GM21786 (cell line): ENCODE measurements around the gene GNAT1.
"Not testable (repeated sequence)": the region's sequence is repeated elsewhere in the genome, so short reads cannot be mapped to it uniquely, and the experiment has no call there.

Experiments used
- ATAC-seq: cut with Tn5 transposase; IDR thresholded peaks from one replicate; pipeline ENCODE4 v1.9.1; 2021; ENCODE audit not compliant: unreplicated experiment

The GNAT1 gene

GRCh38 chr3:50218448-50218847 is 27.0 kb downstream of the GNAT1 start:
- ATAC-seq, result no peak

GRCh38 chr3:50219285-50219684 is 27.9 kb downstream of the GNAT1 start:
- no peak for ATAC-seq

GRCh38 chr3:50220109-50220508 is 28.7 kb downstream of the GNAT1 start:
- no peak for ATAC-seq

GRCh38 chr3:50221051-50221410 is 29.6 kb downstream of the GNAT1 start:
- no peak for ATAC-seq

- ATAC-seq, result no peak
Observed at GRCh38 chr3:50221411-50222168, 30.2 kb downstream of the GNAT1 start.

- ATAC-seq, result no peak
Observed at GRCh38 chr3:50222169-50222528, 30.7 kb downstream of the GNAT1 start.

- no peak for ATAC-seq
Observed at GRCh38 chr3:50224639-50225038, 33.2 kb downstream of the GNAT1 start.

- peak; percentile 17 for ATAC-seq
Observed at GRCh38 chr3:50226888-50227389, 35.5 kb downstream of the GNAT1 start.

GRCh38 chr3:50227390-50228183 is 36.2 kb downstream of the GNAT1 start:
- ATAC-seq, result peak; percentile 82

- ATAC-seq, result not testable (repeated sequence)
Observed at GRCh38 chr3:50228184-50228763, 36.9 kb downstream of the GNAT1 start.

GRCh38 chr3:50229490-50229889 is 38.1 kb downstream of the GNAT1 start:
- no peak for ATAC-seq

- no peak for ATAC-seq
Observed at GRCh38 chr3:50230104-50230793, 38.8 kb downstream of the GNAT1 start.

GRCh38 chr3:50230794-50231125 is 39.4 kb downstream of the GNAT1 start:
- no peak for ATAC-seq

- ATAC-seq, result no peak
Observed at GRCh38 chr3:50231581-50231980, 40.2 kb downstream of the GNAT1 start.

GRCh38 chr3:50232303-50232702 is 40.9 kb downstream of the GNAT1 start:
- ATAC-seq, result no peak

GRCh38 chr3:50233176-50233575 is 41.8 kb downstream of the GNAT1 start:
- no peak for ATAC-seq

- peak; percentile 91 for ATAC-seq
Observed at GRCh38 chr3:50235716-50236483, 44.5 kb downstream of the GNAT1 start, which contains the start of gene GNAI2. Gene GNAI2, plus strand, starts transcription at chr3:50236204. Its CDS starts 132 bp downstream, at chr3:50236336.

GRCh38 chr3:50236484-50237132 is 45.2 kb downstream of the GNAT1 start:
- no peak for ATAC-seq

GRCh38 chr3:50237133-50237651 is 45.8 kb downstream of the GNAT1 start:
- no peak for ATAC-seq
